IMR-90 (cell line): ENCODE results near the gene RABL2B. TPM values are rescaled to one million over a fixed set of nuclear protein-coding genes. Genes with fewer than 3 reads are reported as not detected.

Experiments used
- ATAC-seq: fragments of 200-7000 bp; cut with Tn5 transposase; 2 replicates; pipeline ENCODE4 v1.9.1; 2020; ENCODE audit warnings: low read depth, mild to moderate bottlenecking, moderate library complexity
- BruUV-seq: library from RNA; stranded (reverse); fragments of 400-500 nt; replicated peaks from 2 replicates; lab custom pipeline; 2021; lab: Mats Ljungman, UMichigan
- CTCF ChIA-PET: fragments of 300-600 bp; formaldehyde crosslinking; extraction: SDS; loops from one replicate; lab custom pipeline; 2021; ENCODE audit warnings: antibody characterized with exemption; lab: Yijun Ruan, JAX
- POLR2A ChIA-PET: fragments of 300-600 bp; sonication (Branson Sonifier 250); formaldehyde crosslinking; loops from one replicate; lab custom pipeline; 2022; ENCODE audit warnings: antibody characterized with exemption; ENCODE audit not compliant: unreplicated experiment; lab: Charles Lee
- DNase-seq: peaks from one replicate; pipeline ENCODE4 v3.0.0; 2013
- H2AFZ ChIP-seq: replicated peaks from 2 replicates; pipeline ENCODE3; 2013; ENCODE audit warnings: low read length, mild to moderate bottlenecking; ENCODE audit not compliant: poor library complexity
- H2AK5ac ChIP-seq: 2 replicates; pipeline ENCODE4 v1.6.1; 2013; ENCODE audit warnings: low read depth, low read length, inconsistent platforms
- H2AK9ac ChIP-seq: replicated peaks from 2 replicates; pipeline ENCODE3; 2013; ENCODE audit warnings: mild to moderate bottlenecking, low read depth, low read length, moderate library complexity; ENCODE audit not compliant: poor library complexity
- H2BK120ac ChIP-seq: 2 replicates; pipeline ENCODE4 v1.6.1; 2013; ENCODE audit warnings: low read depth, low read length, inconsistent platforms
- H2BK15ac ChIP-seq: 3 replicates; pipeline ENCODE4 v1.6.1; 2013; ENCODE audit warnings: low read depth, low read length, inconsistent platforms
- H2BK20ac ChIP-seq: 2 replicates; pipeline ENCODE4 v1.6.1; 2013; ENCODE audit warnings: low read depth, mild to moderate bottlenecking, inconsistent platforms, low read length, moderate library complexity
- H2BK5ac ChIP-seq: 2 replicates; pipeline ENCODE4 v1.6.1; 2013; ENCODE audit warnings: mild to moderate bottlenecking, low read depth, low read length, inconsistent platforms; ENCODE audit not compliant: poor library complexity, severe bottlenecking
- H3K14ac ChIP-seq: replicated peaks from 2 replicates; pipeline ENCODE4 v1.6.1; 2013; ENCODE audit warnings: low read depth, low read length, inconsistent platforms
- H3K18ac ChIP-seq: 2 replicates; pipeline ENCODE4 v1.6.1; 2013; ENCODE audit warnings: low read depth, low read length, control low read depth
- H3K23ac ChIP-seq: 2 replicates; pipeline ENCODE4 v1.6.1; 2013; ENCODE audit warnings: low read depth, low read length, inconsistent platforms
- H3K27ac ChIP-seq: 2 replicates; pipeline ENCODE4 v1.5.1; 2013; ENCODE audit warnings: mild to moderate bottlenecking, control low read depth, low read length; ENCODE audit not compliant: insufficient read depth
- H3K27me3 ChIP-seq: 2 replicates; pipeline ENCODE4 v1.6.1; 2013; ENCODE audit warnings: low read length; ENCODE audit not compliant: control insufficient read depth, insufficient read depth
- H3K36me3 ChIP-seq: 2 replicates; pipeline ENCODE4 v1.6.1; 2013; ENCODE audit warnings: low read length, mixed read lengths; ENCODE audit not compliant: control insufficient read depth, insufficient read depth
- H3K4ac ChIP-seq: 2 replicates; pipeline ENCODE4 v1.6.1; 2013; ENCODE audit warnings: low read depth, low read length, inconsistent platforms
- H3K4me1 ChIP-seq: 2 replicates; pipeline ENCODE4 v1.6.1; 2013; ENCODE audit warnings: low read length, mixed read lengths; ENCODE audit not compliant: control insufficient read depth, insufficient read depth
- H3K4me2 ChIP-seq: 2 replicates; pipeline ENCODE4 v1.6.1; 2013; ENCODE audit warnings: low read depth, mild to moderate bottlenecking, control low read depth, low read length, moderate library complexity
- H3K4me3 ChIP-seq: 2 replicates; pipeline ENCODE4 v1.5.1; 2013; ENCODE audit warnings: low read depth, mild to moderate bottlenecking, control low read depth, low read length, moderate library complexity; ENCODE audit not compliant: insufficient read depth
- H3K56ac ChIP-seq: 2 replicates; pipeline ENCODE4 v1.6.1; 2013; ENCODE audit warnings: low read length, inconsistent platforms; ENCODE audit not compliant: insufficient read depth; ENCODE audit errors: extremely low read depth
- H3K79me1 ChIP-seq, 2 experiments: 2 replicates each; pipeline ENCODE4 v1.6.1; 2013; ENCODE audit warnings: low read length in 2 of 2, inconsistent platforms in 1 of 2, low read depth in 1 of 2
- H3K9ac ChIP-seq: 2 replicates; pipeline ENCODE4 v1.6.1; 2013; ENCODE audit warnings: low read depth, low read length, control low read depth
- H3K9me1 ChIP-seq: 2 replicates; pipeline ENCODE4 v1.6.1; 2013; ENCODE audit warnings: low read length, inconsistent platforms; ENCODE audit not compliant: insufficient read depth
- H3K9me3 ChIP-seq: 2 replicates; pipeline ENCODE4 v1.6.1; 2013; ENCODE audit warnings: low read length; ENCODE audit not compliant: control insufficient read depth, insufficient read depth
- H4K20me1 ChIP-seq: 2 replicates; pipeline ENCODE4 v1.6.1; 2013; ENCODE audit warnings: low read length, inconsistent platforms; ENCODE audit not compliant: insufficient read depth
- H4K5ac ChIP-seq: 2 replicates; pipeline ENCODE4 v1.6.1; 2013; ENCODE audit warnings: mild to moderate bottlenecking, low read depth, low read length, control low read depth
- H4K8ac ChIP-seq, 2 experiments: 2 replicates each; pipeline ENCODE4 v1.6.1; 2013; ENCODE audit warnings: low read depth in 2 of 2, low read length in 2 of 2, control low read depth in 1 of 2, inconsistent platforms in 1 of 2
- H4K91ac ChIP-seq: 2 replicates; pipeline ENCODE4 v1.6.1; 2013; ENCODE audit warnings: low read depth, low read length, inconsistent platforms; ENCODE audit not compliant: insufficient read depth
- BHLHE40 ChIP-seq: fragments of 150-350 bp; IDR thresholded peaks from 2 replicates; pipeline ENCODE4 v1.6.1; 2016; ENCODE audit warnings: mild to moderate bottlenecking, low read depth, low read length
- CEBPB ChIP-seq: IDR thresholded peaks from 2 replicates; pipeline ENCODE4 v1.6.1; 2012; ENCODE audit warnings: low read depth, low read length, improper control_type of control experiment
- CHD1 ChIP-seq: IDR thresholded peaks from 2 replicates; pipeline ENCODE4 v1.6.1; 2012; ENCODE audit warnings: low read depth, low read length, improper control_type of control experiment
- CTCF ChIP-seq: conservative IDR thresholded peaks from 2 replicates; pipeline ENCODE4 v1.5.1; 2012; ENCODE audit warnings: mild to moderate bottlenecking, low read depth, low read length, improper control_type of control experiment
- ELK1 ChIP-seq: fragments of 150-350 bp; IDR thresholded peaks from 2 replicates; pipeline ENCODE4 v1.6.1; 2016; ENCODE audit warnings: low read depth, mild to moderate bottlenecking, low read length, moderate library complexity, borderline replicate concordance
- FOS ChIP-seq: fragments of 150-350 bp; IDR thresholded peaks from 2 replicates; pipeline ENCODE4 v1.6.1; 2016; ENCODE audit warnings: low read depth, low read length
- MAFK ChIP-seq: IDR thresholded peaks from 2 replicates; pipeline ENCODE4 v1.6.1; 2012; ENCODE audit warnings: low read depth, low read length, improper control_type of control experiment
- MAZ ChIP-seq: IDR thresholded peaks from 2 replicates; pipeline ENCODE4 v1.6.1; 2012; ENCODE audit warnings: low read depth, mild to moderate bottlenecking, low read length, improper control_type of control experiment, moderate library complexity, borderline replicate concordance
- MXI1 ChIP-seq: IDR thresholded peaks from 2 replicates; pipeline ENCODE4 v1.6.1; 2012; ENCODE audit warnings: low read depth, mild to moderate bottlenecking, low read length, moderate library complexity, borderline replicate concordance
- NFE2L2 ChIP-seq: fragments of 150-350 bp; IDR thresholded peaks from 2 replicates; pipeline ENCODE4 v1.6.1; 2016; ENCODE audit warnings: low read depth, mild to moderate bottlenecking, low read length
- POLR2A ChIP-seq: IDR thresholded peaks from 2 replicates; pipeline ENCODE4 v1.6.1; 2012; ENCODE audit warnings: mild to moderate bottlenecking, low read depth, low read length
- RAD21 ChIP-seq: IDR thresholded peaks from 2 replicates; pipeline ENCODE4 v1.6.1; 2012; ENCODE audit warnings: low read length, improper control_type of control experiment
- RCOR1 ChIP-seq: IDR thresholded peaks from 2 replicates; pipeline ENCODE4 v1.6.1; 2012; ENCODE audit warnings: mild to moderate bottlenecking, low read length, improper control_type of control experiment; ENCODE audit not compliant: insufficient replicate concordance
- RFX5 ChIP-seq: IDR thresholded peaks from 2 replicates; pipeline ENCODE4 v1.8.0; 2012; ENCODE audit warnings: low read depth, mild to moderate bottlenecking, low read length, moderate library complexity
- SMC3 ChIP-seq: fragments of 150-350 bp; IDR thresholded peaks from 2 replicates; pipeline ENCODE4 v1.6.1; 2016; ENCODE audit warnings: low read depth, mild to moderate bottlenecking, antibody characterized with exemption, low read length, moderate library complexity
- USF2 ChIP-seq: fragments of 150-350 bp; IDR thresholded peaks from 2 replicates; pipeline ENCODE4 v1.6.1; 2017; ENCODE audit warnings: mild to moderate bottlenecking, antibody characterized with exemption, low read length, low read depth
- WGBS, 2 experiments: methylation state at CpG; one replicate each; pipeline versions ENCODE4 v1.1.5 to v1.1.7; 2013; ENCODE audit warnings: missing lambda C conversion rate in 2 of 2; ENCODE audit not compliant: insufficient read length in 1 of 2; ENCODE audit errors: extremely low coverage in 2 of 2; 5-methylcytosine and 5-hydroxymethylcytosine counted together
- dilution Hi-C: fragments of 300-500 bp; cut with HindIII; formaldehyde crosslinking; loops from one replicate; pipeline ENCODE4 v1.14.3; 2018; ENCODE audit warnings: low sequenced_read_pairs; ENCODE audit not compliant: unreplicated experiment
- in situ Hi-C: fragments of 300-500 bp; cut with MboI; formaldehyde crosslinking; loops from 3 replicates; pipeline ENCODE4 v1.14.3; 2019; ENCODE audit warnings: low sequenced_read_pairs, inconsistent platforms, mixed read lengths
- intact Hi-C: fragments of 100-400 bp; cut with micrococcal nuclease; formaldehyde crosslinking; loops from 2 replicates; pipeline ENCODE4 v1.10.0; 2022
- polyA plus RNA-seq, 3 experiments: library from polyadenylated mRNA; depleted of rRNA; stranded (reverse); fragments of >200 nt; gene quantifications; 2 replicates each; pipeline ENCODE4 v1.2.3, GENCODE V29; 2012; ENCODE audit warnings: low replicate concordance in 1 of 3
- total RNA-seq: library from RNA; depleted of rRNA; stranded (reverse); fragments of >200 nt; gene quantifications from 2 replicates; pipeline ENCODE4 v1.2.3, GENCODE V29; 2012

RABL2B gene
- total and polyA plus RNA-seq, 2 of the 4 experiments (the other 2 are of a cell fraction) = 8.4 to 23.3 TPM

GRCh38 chr22:50723991-50724390 lies 59.4 kb downstream of the RABL2B start:
- Histone ChIP-seq H2AK9ac (no peak overlapping the region), H2BK15ac (no peak overlapping the region), H3K23ac (no peak overlapping the region), H3K27me3 (peaks cover 15% of the 10 kb centered on the region; the same call in 1 of the 2 replicates), H3K79me1 (no peaks in the 10 kb centered on the region), H3K14ac (no peak overlapping the region), H3K4me3 (no peak overlapping the region), H3K9me1 (no peaks in the 10 kb centered on the region), H3K4ac (no peak overlapping the region), H3K9me3 (no peaks in the 10 kb centered on the region), H3K56ac (no peak overlapping the region), H3K9ac (no peak overlapping the region), H3K4me1 (no peaks in the 10 kb centered on the region), H3K27ac (no peak overlapping the region), H2BK20ac (no peak overlapping the region), H3K36me3 (peaks cover 17% of the 10 kb centered on the region), H2AFZ (no peak overlapping the region), H4K20me1 (no peaks in the 10 kb centered on the region; the same call in none of the 2 replicates), H2AK5ac (no peak overlapping the region), H2BK5ac (no peak overlapping the region), H4K8ac (no peak overlapping the region), H3K18ac (no peak overlapping the region), H4K5ac (no peak overlapping the region), H4K91ac (no peak overlapping the region), H2BK120ac (no peak overlapping the region), H3K4me2 (no peak overlapping the region)
- ChIA-PET POLR2A (no interaction called here), CTCF (interaction anchor here (0.6 kb wide), 1 partner anchor 51 kb away, joined by 3 read pairs; no protein-coding TSS in a partner anchor)
- DNase-seq (peak; percentile 17), ATAC-seq (0 out of 2 replicates have a peak, but pooled peaks have one; percentile 18)
- dilution Hi-C loops (no loop called here), intact Hi-C loops (no loop called here), in situ Hi-C loops (no loop called here)
- BruUV-seq = no TSS peak
- TF ChIP-seq ELK1 (no peak), MAFK (no peak), CTCF (no peak), NFE2L2 (no peak), FOS (no peak), BHLHE40 (no peak), CEBPB (no peak), SMC3 (no peak), MXI1 (no peak), RFX5 (no peak), MAZ (no peak), USF2 (no peak), RCOR1 (no peak), RAD21 (no peak), POLR2A (no peak), CHD1 (no peak)
- WGBS, 2 experiments = 75% methylated on average over 4 of the region's 7 CpGs; no CpG with 5 or more reads in 1 of the 2 experiments
